ENCODE measurements around the gene PLSCR1. TPM values are rescaled to one million over a fixed set of nuclear protein-coding genes. Genes with fewer than 3 reads are reported as not detected.

Gene PLSCR1
- polyA plus RNA-seq, 2 of the 4 experiments (the other 2 are of a cell fraction), result 37.1 to 54.4 TPM

- peak overlapping the region; percentile 61 to 91 for H3K27ac ChIP-seq
- ATAC-seq (peak; percentile 89 to 91), DNase-seq (ENCODE audit: low read depth in 1 of 2, low spot score in 1 of 2) (peak; percentile 23 to 88), FAIRE-seq (peak; percentile 23)
- H3K9me3 ChIP-seq, result no peaks in the 10 kb centered on the region
- POLR2A ChIA-PET, result interaction anchor here (0.6 to 2.0 kb wide), 3 partner anchors 35 to 649 kb away, joined by 3 to 14 read pairs (median 9); partner anchors contain the start of genes PLSCR1 and PLSCR2
- TF ChIP-seq, protein P1, sequence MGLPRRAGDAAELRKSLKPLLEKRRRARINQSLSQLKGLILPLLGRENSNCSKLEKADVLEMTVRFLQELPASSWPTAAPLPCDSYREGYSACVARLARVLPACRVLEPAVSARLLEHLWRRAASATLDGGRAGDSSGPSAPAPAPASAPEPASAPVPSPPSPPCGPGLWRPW (IDR thresholded peaks at IDR 0.05), result no peak
- TF ChIP-seq CEBPB (IDR thresholded peaks at IDR 0.05), result 0 out of 4 replicates have a peak, but pooled peaks of 1 of the 2 experiments have one; percentile 19
- TF ChIP-seq GATA3 (IDR thresholded peaks at IDR 0.05; ENCODE audit: borderline replicate concordance), result peak; percentile 50; the same call in 1 of the 2 replicates
- TF ChIP-seq FOSL2 (IDR thresholded peaks at IDR 0.05), result peak; percentile 70
- peak; percentile 87 for TF ChIP-seq FOSL2 (CRISPR knock-in tag; IDR thresholded peaks at IDR 0.05)
- peak; percentile 91 for TF ChIP-seq MAFK (IDR thresholded peaks at IDR 0.05; ENCODE audit: partially characterized antibody)
- TF ChIP-seq EP300 (IDR thresholded peaks at IDR 0.05), result no peak
- TF ChIP-seq SMC3 (IDR thresholded peaks at IDR 0.05), result 0 out of 3 replicates have a peak, but pooled peaks have one; percentile 3
- TF ChIP-seq ZNF302 (CRISPR knock-in tag; IDR thresholded peaks at IDR 0.05), result 0 out of 2 replicates have a peak, but pooled peaks have one; percentile 6
- TF ChIP-seq JUNB (IDR thresholded peaks at IDR 0.05), result peak; percentile 57; the same call in 1 of the 2 replicates
- TF ChIP-seq JUN (IDR thresholded peaks at IDR 0.05), result peak in 1 of 2 experiments; percentile 28; a peak in 1 of 5 replicates
- 0 out of 5 replicates have a peak, but pooled peaks of 1 of the 2 experiments have one; percentile 7 for TF ChIP-seq RAD21 (conservative IDR thresholded peaks at IDR 0.05 in 1 of 2, IDR thresholded peaks at IDR 0.05 in 1 of 2)
- TF ChIP-seq ESRRA (IDR thresholded peaks at IDR 0.05; ENCODE audit: borderline replicate concordance, low read length), result no peak
- peak; percentile 65 for TF ChIP-seq MAX (IDR thresholded peaks at IDR 0.05)
- no peak for TF ChIP-seq CHD4 (IDR thresholded peaks at IDR 0.05; ENCODE audit: borderline replicate concordance)
- no peak for TF ChIP-seq RARB (CRISPR knock-in tag; IDR thresholded peaks at IDR 0.05)
- H3K4me1 ChIP-seq, result peaks cover 52% of the 10 kb centered on the region
- peak overlapping the region; percentile 42 for H3K4me2 ChIP-seq
- 43% methylated on average over 12 of the region's 12 CpGs for WGBS (ENCODE audit: missing lambda C conversion rate)
- H3K4me3 ChIP-seq, result no peak overlapping the region
- CTCF ChIA-PET, result interaction anchor here (0.8 to 1.2 kb wide), 4 partner anchors 15 to 281 kb away, joined by 3 to 5 read pairs (median 4); no protein-coding TSS in a partner anchor
These were observed 40.8 kb downstream of the PLSCR1 start for GRCh38 chr3:146503461-146504202.

DNA sequence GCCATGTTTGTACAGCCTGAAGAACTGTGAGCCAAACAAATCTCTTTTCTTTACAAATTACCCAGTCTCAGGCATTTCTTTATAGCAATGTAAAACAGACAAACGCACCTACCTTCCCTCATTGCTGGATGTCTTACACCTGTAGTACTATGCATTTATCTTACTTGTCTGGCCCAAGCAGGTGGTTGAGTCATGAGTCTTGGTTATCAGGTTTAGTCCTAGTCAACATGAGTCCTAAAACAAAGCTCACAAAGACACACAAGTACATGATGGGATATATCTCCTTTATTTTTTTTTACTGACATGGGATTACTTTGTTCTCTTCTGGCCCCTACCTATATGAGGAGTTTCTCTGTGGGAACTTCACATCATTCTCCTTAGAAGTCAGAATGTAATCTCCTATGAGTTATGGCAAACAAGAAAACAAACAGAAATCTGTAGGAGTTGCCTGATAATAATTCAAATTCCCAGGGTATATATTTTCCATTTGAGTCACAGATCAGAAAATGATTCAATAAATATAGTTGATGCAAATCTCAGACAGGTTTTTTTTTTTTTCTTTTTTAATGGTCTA, 41.4 kb downstream of the PLSCR1 start:
- ATAC-seq, result peak; percentile 9 to 27; a peak in 3 of 6 replicates
- Histone ChIP-seq H3K9me3 (no peaks in the 10 kb centered on the region), H3K27ac (peak overlapping the region; percentile 61 to 91), H3K4me3 (no peak overlapping the region), H3K4me1 (peaks cover 52% of the 10 kb centered on the region), H3K4me2 (peak overlapping the region; percentile 42)
- CTCF ChIA-PET, result interaction anchor here (0.8 to 1.2 kb wide), 3 partner anchors 9 to 281 kb away, joined by 3 to 4 read pairs (median 3); no protein-coding TSS in a partner anchor
- DNase-seq (ENCODE audit: low read depth in 1 of 2, low spot score in 1 of 2), result peak in 1 of 2 experiments; percentile 49
- no peak for FAIRE-seq
- POLR2A ChIA-PET, result no interaction called here
- TF ChIP-seq EHF (CRISPR knock-in tag; IDR thresholded peaks at IDR 0.05) (no peak), HMGXB4 (CRISPR knock-in tag; IDR thresholded peaks at IDR 0.05; ENCODE audit: borderline replicate concordance) (no peak), ATOH8 (CRISPR knock-in tag; IDR thresholded peaks at IDR 0.05; ENCODE audit: low read depth) (no peak), SMC3 (IDR thresholded peaks at IDR 0.05) (no peak), FOXS1 (CRISPR knock-in tag; IDR thresholded peaks at IDR 0.05) (no peak), CHD4 (IDR thresholded peaks at IDR 0.05; ENCODE audit: borderline replicate concordance) (no peak), HOXB5 (CRISPR knock-in tag; IDR thresholded peaks at IDR 0.05) (no peak), FOSB (CRISPR knock-in tag; IDR thresholded peaks at IDR 0.05) (no peak), HOXB13 (CRISPR knock-in tag; IDR thresholded peaks at IDR 0.05; ENCODE audit: low read depth) (no peak), ZSCAN20 (CRISPR knock-in tag; IDR thresholded peaks at IDR 0.05) (no peak), CEBPB (IDR thresholded peaks at IDR 0.05) (no peak), MAZ (IDR thresholded peaks at IDR 0.05; ENCODE audit: borderline replicate concordance, low read depth, low read length) (no peak)
- TF ChIP-seq, protein P2, sequence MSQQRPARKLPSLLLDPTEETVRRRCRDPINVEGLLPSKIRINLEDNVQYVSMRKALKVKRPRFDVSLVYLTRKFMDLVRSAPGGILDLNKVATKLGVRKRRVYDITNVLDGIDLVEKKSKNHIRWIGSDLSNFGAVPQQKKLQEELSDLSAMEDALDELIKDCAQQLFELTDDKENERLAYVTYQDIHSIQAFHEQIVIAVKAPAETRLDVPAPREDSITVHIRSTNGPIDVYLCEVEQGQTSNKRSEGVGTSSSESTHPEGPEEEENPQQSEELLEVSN (IDR thresholded peaks at IDR 0.05; ENCODE audit: borderline replicate concordance, low read depth), result no peak
- TF ChIP-seq, protein P3, sequence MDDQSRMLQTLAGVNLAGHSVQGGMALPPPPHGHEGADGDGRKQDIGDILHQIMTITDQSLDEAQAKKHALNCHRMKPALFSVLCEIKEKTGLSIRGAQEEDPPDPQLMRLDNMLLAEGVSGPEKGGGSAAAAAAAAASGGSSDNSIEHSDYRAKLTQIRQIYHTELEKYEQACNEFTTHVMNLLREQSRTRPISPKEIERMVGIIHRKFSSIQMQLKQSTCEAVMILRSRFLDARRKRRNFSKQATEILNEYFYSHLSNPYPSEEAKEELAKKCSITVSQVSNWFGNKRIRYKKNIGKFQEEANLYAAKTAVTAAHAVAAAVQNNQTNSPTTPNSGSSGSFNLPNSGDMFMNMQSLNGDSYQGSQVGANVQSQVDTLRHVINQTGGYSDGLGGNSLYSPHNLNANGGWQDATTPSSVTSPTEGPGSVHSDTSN (IDR thresholded peaks at IDR 0.05), result no peak
- 80% methylated on average over 1 of the region's 1 CpG for WGBS (ENCODE audit: missing lambda C conversion rate)

Data from A549 (cell line).